HG02610 (cell line): Measurements from ENCODE around the gene PPIP5K2.

Source experiments
- ATAC-seq: cut with Tn5 transposase; IDR thresholded peaks from one replicate; pipeline ENCODE4 v1.9.1; 2021; ENCODE audit warnings: mild to moderate bottlenecking, moderate library complexity; ENCODE audit not compliant: unreplicated experiment

The PPIP5K2 gene

DNA sequence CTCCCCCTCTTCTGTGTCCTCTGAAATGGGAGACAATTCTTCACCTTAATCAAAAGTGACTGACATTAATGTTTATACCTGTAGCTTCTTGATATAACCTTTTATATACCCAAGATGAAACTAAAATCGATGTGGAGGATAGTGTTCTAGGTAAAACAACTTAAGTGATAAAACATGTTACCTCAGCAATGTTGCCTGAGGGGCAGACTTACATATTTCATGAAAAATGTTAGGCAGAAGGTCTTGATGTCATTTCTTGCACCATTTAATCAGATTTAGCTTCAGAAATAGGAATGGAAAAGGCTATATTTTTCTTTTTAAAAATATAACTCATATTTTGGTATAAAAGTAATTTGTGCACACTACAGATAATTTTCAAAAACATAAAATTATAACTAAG, 115.8 kb downstream of the PPIP5K2 start:
- no peak for ATAC-seq

DNA sequence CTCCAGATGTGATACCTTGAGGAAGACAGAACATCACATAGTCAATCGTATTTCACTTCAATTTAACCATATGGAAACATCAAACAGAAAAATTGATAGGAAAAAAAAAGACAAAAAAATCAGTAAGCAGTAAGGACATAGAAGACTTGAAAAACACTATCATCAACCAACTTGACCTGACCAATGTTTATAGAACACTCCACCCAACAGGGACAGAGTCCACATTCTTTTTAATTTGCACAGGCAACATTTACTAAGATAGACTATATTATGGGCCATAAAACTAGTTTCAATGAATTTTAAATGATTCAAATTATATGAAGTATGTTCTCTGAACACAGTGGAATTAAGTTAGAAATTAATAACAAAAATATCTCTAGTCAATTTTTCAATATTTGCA, 117.7 kb downstream of the PPIP5K2 start:
- ATAC-seq: no peak

DNA sequence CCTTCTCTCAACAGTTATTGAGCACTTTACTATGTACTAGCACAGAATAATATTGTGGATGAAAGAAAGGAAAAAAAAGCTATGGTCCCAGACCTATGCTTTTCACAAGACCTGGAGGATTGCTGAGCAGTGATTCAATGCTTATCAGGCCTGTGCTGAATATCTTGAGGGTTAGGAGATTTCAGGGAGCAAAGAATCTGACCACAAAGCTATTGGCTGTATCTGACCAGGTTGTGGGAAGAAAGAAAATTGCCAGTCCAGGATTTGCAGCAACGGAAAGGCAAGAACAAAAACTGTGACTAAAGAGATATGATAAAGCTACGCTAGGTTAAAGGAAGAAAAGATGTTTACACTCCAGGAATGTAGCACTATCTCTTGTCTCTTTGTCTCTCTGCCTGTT, 123.6 kb downstream of the PPIP5K2 start:
- no peak for ATAC-seq

DNA sequence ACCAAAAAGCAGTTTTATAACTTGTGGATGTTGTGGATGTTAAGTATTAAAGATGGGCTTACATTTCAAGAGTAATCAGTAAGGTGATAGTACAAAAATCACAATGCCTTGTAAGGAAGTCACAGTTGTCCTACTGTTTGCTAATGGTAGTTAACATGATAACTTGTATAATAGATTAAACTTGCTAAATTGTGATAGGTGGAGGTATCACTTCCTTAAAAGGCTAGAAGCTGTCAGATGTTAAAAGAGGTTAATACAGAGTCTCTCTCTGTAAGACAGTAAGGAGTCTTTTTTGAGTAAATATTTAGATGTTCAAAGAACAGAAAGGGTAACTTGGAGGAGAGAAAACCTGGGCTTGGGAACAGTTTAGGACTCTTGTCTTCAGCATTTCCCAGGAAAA, 124.3 kb downstream of the PPIP5K2 start:
- no peak for ATAC-seq

DNA sequence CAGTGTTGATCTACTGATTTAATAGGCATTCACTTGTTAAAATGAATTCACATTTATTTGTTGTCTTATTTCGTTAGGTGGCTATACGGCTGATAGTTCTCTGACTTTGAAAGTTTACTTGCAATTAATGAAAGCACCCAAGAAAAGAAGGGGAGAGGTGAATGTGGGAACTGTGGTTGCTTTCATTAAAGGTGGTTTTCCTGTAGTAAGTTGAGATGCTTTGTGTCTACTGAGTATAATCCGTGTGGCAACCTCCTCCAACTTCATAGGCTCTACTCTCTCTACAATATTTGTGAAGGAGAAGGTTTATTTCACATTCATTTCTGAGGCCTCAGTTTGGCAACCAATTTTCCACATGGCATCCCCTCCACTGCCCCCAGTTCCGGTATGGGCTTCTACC, 125.7 kb downstream of the PPIP5K2 start:
- no peak for ATAC-seq

DNA sequence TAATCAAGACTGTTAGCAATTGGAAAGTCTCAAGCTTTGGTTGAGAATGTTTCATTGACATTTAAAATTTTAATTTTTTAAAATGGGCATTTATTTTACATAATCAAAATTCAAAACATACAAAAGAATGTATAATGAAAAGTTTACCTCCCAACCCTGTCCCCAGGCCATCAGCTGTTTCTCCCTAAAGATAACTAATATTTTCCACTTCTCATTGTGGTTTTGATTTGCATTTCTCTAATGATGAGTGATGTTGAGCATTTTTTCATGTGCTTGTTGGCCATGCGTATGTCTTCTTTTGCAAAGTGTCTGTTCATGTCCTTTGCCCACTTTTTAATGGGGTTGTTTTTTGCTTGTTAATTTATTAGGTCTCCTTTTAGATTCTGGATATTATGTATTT, 127.0 kb downstream of the PPIP5K2 start:
- ATAC-seq: no peak

DNA sequence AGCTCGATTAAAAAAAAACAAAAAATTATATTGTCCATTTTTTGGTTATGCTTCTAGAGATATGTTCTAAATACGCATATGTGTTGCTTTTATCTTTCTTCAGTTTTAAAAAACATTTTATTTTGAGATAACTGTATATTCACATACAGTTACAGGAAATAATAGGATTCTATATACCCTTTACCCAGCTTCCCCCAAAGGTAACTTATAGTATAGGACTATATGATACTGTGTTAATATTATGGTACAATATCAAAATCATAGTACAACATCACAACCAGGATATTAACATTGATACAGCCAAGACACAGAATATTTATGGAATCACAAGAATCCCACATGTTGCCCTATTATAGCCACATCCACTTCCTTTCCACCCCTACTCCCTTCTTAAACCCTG, 129.0 kb downstream of the PPIP5K2 start:
- ATAC-seq: no peak

DNA sequence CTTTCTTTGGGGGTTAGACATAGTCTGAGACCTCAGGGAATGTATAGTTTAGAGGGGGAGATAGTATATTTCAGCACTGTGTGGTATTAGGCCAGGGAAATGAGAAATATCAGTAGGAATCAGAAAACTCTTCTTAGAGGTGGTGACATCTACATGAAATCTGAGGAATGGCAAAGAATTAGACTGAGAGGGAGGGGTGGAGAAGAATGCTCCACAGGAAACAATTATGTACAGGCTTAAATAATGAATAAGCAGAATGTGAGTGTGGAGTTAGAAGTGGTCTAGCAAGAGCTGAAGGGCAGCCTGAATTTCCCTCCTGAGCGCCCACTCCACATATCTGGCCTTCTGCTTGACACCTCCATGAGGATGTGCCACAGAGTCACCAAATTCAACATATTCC, 134.8 kb downstream of the PPIP5K2 start:
- ATAC-seq: no peak

DNA sequence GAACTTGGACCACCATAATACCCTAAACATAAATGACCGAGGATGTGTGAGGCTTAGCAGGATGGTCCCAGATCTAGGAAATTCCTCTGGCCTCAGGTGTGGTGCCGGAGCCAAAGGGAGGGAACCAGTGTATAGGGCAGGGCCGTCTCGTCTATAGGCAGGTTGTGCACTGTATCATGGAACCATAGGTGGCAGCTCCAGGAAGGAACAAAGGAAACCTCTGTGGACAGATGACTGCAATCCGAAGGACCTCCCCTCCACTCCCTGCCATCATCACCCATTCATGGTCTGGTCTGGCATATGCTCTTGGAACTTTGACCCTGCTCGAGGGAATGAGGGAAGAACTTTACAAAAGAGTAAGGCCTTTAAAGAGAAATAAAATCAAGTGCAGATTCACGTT, 135.6 kb downstream of the PPIP5K2 start:
- ATAC-seq: no peak

DNA sequence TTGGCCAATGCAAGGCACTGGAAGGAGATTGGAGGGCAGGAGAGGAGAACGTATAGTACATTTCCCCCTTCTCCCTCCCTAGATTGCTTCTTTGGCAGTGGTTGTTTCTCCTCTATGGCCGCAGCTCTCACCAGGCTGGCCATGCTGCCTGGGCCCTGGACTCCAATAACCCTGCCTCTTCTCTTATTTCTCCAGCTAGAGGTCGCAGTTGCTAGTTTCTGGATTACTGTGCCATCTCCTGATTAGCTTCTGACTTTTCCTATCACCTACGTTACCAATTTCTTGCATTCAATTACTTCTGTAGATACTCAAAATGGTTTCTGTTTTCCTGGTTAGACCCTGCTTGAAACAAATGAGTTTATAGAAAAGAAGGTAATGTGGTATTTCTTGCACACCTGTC, 136.1 kb downstream of the PPIP5K2 start:
- ATAC-seq: no peak

DNA sequence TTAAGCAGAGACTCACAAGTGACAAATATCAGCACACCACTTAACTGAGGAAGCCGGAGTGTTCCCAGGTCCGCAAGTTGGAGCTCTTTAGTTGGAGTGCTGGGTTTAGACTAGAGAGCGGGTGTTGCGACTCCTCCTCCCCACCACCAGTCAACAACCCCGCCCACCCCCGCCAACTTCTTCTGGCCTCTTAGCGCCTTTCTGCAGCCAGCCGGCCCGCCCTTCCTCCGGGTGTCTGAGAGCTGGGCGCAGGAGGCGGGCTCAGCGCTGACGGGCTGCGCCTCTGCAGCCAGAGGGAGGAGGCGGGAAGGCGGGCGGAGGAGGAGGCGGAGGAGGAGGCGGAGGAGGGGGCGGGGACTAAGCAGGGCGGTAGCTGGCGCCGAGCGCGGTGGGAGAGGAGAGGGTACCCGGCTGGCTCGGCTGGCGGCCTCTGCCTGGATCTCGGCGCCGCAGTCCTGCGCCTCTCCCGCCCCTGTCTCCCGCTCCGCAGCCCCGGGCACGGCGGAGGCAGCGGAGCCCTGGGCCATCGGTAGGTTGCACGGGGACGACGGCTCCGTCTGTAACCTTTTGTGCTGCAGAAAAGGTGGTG, 138.4 kb downstream of the PPIP5K2 start, which contains the start of gene MACIR:
MACIR (plus strand) TSS at position 396 of the 589 bp plus-strand sequence. CDS start 17,157 bp downstream, outside the sequence.
- ATAC-seq: peak; percentile 90

DNA sequence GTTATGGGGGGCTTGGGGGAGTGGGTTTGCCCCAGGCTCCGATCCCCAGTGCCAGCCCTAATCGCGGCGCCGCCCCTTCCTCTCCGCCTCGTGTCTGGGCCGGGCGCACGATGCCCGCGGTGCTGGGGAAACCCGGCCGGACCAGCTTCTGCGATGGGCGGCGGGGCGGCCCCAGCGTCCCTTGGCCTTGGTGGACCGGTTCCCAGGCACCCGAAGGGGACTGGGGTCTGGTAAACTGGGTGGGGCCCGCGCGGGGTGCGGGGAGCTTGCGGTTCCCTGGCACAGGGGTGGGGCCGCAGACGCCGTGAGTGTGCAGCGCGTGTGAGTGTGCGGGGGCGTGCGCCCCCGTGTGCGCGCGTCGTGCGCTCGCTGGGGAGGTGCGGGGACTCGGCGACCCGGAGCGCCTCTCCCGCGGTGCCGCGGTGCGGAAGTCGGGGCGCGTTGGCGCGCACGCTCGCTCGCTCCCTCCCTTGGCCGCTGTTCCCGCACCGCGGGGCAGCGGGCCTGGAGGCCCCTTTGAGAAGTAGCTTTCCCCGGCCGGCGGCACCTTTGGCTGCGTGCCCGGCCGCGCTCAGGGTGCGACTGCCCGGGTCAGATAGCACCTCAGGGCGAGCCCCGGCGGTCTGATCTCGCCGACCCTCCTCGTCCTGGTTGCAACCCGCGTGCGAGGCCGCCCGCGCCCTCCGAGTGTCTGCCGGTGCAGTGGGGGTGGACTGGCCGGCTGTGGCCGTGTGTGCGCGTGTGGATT, 139.0 kb downstream of the PPIP5K2 start:
- peak; percentile 31 for ATAC-seq

DNA sequence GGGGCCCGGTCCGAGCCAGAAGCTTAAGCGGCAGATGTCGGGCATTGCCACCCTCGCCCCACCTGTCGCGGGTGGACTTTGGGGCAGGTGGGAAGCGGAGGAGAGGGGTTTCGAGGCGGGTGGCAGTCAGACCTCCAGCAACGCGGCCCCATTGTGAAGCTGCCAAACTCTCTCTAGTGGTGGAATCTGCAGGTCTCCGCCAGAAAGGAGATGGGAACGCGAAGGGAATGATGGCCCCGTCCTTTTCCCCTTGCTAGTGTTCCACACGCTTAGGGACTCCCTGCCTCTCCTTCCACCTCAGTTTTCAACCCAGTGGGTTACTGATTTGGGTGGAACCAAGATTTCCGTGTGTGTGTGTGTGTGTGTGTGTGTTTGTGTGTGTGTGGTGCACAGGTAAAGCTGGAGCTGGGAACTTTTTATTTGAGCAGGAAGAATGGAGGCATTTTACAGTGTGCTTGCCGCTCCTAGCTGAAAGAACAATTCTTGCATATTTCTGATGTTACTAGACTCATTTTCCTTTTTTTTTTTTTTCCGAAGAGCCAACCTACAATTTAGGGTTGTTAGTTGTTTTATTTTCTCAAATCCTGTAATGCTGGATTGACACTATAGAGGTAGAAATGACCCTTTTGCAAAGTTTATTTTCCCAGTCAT, 139.7 kb downstream of the PPIP5K2 start:
- ATAC-seq: no peak

DNA sequence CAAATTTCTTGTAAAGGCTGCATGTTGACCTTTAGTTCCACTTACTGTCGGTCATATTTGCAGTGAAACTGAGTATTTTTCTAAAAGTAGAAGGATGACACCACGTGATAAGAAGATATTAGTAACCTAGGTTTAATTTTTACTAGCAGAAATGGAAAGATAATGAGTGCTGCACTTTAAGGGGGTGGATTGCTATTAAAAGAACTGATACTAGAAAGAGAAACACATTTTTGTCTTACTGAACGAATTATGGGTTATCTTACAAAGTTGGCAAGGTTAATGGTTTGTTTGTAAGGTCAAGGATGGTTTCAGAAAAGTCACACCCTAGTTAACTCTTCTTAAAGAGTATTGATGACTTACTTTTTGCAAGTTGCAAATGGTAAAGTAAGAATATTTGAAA, 140.8 kb downstream of the PPIP5K2 start:
- peak; percentile 24 for ATAC-seq
